Measurements from ENCODE around the gene GLRX3.

Gene GLRX3

GRCh38 chr10:130212746-130213145, 76.6 kb downstream of the GLRX3 start:
- DNase-seq, result no peak

GRCh38 chr10:130213286-130214080, 77.3 kb downstream of the GLRX3 start:
- DNase-seq, result no peak

DNA sequence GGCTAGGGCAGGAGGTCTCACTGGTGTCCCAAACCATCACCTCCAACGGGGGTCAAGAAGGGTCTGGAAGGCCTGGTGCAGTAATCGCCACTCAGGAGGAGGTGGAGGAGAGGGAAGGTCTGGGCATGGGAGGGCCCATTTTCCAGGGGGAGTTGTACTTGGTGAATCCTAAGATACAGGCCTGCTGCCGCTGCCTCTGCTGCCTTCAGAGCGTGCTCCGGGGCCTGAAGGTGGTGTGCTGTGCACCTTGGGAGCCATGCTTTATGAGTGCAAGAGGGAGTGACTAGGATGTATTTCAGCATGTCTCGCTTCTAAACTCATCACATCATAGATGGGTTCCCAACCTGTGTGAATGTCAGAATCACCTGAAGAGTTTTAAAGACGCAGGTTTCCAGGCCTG, 78.2 kb downstream of the GLRX3 start:
- no peak for DNase-seq

GRCh38 chr10:130215151-130215930, 79.2 kb downstream of the GLRX3 start:
- no peak for DNase-seq

GRCh38 chr10:130215931-130216231, 79.7 kb downstream of the GLRX3 start:
- DNase-seq, result no peak

DNA sequence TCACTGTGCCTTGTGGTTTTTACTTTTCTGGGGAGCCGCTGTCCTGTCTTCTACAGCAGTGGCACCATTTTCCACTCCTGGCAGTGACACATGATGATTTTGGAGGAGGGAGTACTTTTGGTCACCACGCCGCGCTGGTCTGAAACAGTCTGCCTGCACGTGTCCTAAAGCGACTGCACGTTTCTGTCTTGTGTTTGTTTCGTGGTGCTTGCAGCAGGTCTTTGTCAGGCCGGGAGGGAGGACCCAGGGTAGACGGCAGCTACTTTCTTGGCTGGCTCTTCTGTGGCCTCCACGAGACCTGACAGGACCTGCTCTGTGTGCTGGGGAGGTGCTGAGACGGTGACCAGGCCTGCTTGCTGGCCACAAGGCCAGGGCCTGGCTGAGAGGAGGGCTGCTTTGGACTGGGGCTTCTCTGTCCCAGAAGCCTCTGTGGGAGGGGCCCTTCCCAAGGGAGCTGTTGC, 82.0 kb downstream of the GLRX3 start:
- no peak for DNase-seq

DNA sequence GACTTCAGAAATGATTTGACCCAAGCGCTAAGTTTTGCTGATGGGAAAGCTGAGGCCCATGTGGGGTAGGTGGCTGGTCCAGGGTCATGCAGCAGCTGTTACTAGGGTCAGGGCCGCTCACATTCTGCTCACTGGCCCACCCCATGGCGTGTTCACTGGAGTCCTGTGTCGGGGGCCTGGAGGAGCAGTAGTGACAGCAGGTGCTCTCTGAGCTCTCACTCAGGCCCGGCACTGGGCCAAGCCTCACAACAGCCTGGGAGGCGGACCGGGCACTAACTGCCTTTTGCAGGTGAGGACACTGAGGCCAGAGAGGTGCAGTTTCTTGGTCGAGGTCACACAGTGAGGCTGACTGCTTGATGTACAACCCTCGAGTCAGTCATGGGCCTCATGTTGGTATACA, 82.7 kb downstream of the GLRX3 start:
- no peak for DNase-seq

DNA sequence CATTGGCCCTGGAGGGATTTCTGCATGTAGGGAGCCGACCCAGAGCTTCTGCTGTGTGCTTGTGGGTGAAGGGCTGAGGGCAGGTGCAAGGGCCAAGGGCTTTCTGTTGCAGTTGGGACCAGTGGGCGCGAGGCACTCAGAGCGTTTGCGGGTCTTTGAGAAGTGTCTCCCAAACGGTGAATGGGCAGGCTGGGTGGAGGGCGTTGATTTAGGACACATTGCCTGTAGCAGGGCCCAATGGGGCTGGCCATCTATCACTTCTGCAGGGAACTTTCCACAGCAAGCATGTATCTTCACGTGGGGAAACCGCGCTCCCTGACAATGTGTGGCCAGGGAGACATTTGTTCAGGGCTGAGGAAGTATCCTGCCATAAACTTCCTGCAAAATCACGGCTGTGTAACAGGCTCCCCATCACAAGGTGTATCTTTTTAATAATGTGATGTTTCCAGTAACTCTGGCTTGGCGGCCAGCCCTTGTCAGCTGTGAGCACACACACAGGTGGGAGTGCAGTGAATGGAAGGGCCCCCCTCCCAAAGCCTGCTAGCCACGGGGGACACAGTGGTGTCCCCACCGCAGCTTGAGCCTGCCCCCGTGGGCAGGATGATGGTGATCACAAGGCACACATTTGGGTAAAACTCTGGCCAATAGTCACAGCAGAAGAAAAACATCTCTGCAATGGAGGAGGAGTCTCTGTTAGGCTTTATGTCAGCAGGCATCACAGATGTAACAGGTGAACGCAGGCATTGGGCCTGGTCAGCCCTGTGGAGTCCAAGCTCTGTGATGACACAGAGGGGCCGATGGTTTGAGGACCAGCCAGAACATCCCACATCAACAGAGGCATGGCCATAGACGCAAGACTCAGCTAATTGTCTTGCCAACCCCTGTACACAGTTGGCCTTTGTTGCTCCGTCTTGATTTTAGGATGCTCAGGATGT, 84.3 kb downstream of the GLRX3 start:
- no peak for DNase-seq

- DNase-seq, result no peak
These were observed 85.5 kb downstream of the GLRX3 start for GRCh38 chr10:130221456-130222375.

GRCh38 chr10:130222381-130222780, 86.2 kb downstream of the GLRX3 start:
- DNase-seq, result no peak

- no peak for DNase-seq
These were observed 88.0 kb downstream of the GLRX3 start for GRCh38 chr10:130224228-130224627.

DNA sequence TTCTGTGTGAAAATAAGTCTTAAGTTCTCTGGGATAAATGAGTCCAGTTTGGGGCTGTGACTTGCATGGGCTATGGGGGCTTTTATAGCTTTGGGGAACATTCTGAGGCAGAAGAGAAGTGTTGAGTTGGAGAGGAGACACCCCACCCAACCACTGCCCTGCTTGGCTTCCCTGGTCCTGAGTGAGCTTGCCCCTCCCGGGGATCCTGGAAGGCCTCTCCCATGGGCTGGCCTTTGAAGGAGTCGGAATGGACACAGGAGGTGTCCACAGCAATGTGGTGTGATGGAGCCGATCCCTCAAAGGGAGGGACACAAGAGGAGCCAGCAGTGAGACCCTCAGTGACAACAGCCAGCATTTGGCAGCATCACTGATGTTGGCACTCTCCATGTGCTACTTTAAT, 89.8 kb downstream of the GLRX3 start:
- DNase-seq, result no peak

DNA sequence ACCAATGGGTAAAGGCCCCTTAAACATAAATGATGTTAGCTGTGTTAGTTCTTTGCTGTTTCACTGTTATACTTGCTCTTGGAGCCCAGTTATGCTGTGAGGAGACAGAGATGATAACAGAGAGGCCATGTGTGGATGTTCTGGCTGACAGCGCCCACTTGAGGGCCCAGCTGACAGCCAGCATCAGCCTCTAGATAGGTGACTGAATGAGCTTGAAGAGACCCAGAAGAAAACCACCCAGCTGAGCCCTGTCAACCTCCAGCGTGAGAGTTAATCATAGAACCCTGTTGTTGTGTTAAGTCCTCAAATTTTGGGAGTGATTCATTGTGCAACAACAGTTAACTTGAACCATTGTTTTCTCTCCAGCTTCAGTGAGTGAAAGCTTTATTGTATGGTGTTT, 91.7 kb downstream of the GLRX3 start:
- DNase-seq, result no peak

Measured in T-helper 2 cell (primary cell).